CD4-positive, alpha-beta T cell (primary cell): ENCODE results near the gene TREH. TPM values are rescaled to one million over a fixed set of nuclear protein-coding genes. Genes with fewer than 3 reads are reported as not detected.

ENCODE experiments used
- ATAC-seq: fragments of 200-7000 bp; cut with Tn5 transposase; one replicate; pipeline ENCODE4 v1.10.0; 2022; ENCODE audit warnings: mild to moderate bottlenecking; ENCODE audit not compliant: poor library complexity
- CTCF ChIA-PET: fragments of 350-600 bp; sonication (Branson Sonifier 250); formaldehyde crosslinking; loops from one replicate; lab custom pipeline; 2021; ENCODE audit warnings: antibody characterized with exemption, inconsistent platforms; lab: Charles Lee
- POLR2A ChIA-PET: fragments of 350-600 bp; sonication (Branson Sonifier 250); formaldehyde crosslinking; loops from one replicate; lab custom pipeline; 2021; ENCODE audit warnings: antibody characterized with exemption, inconsistent platforms; lab: Charles Lee
- DNase-seq, 14 experiments: peaks; one replicate each; pipeline ENCODE4 v3.0.0-alpha.2; 2013 to 2020; ENCODE audit warnings: mixed read lengths in 2 of 14
- H3K27ac ChIP-seq, 2 donors: one replicate each; pipeline versions ENCODE4 v1.5.1 to v1.7.0; 2013; ENCODE audit warnings: low read length in 2 of 2, low read depth in 1 of 2, mild to moderate bottlenecking in 1 of 2
- H3K27me3 ChIP-seq, 2 experiments: 1 replicate in 1 of 2; 2 replicates in 1 of 2; pipeline versions ENCODE4 v1.6.1 to v1.7.0; 2013; ENCODE audit warnings: low read length in 2 of 2, control low read depth in 1 of 2, mild to moderate bottlenecking in 1 of 2, moderate library complexity in 1 of 2; ENCODE audit not compliant: insufficient read depth in 2 of 2, control insufficient read depth in 1 of 2
- H3K36me3 ChIP-seq: one replicate; pipeline ENCODE4 v1.6.1; 2013; ENCODE audit warnings: low read length, control low read depth; ENCODE audit not compliant: insufficient read depth
- H3K4me1 ChIP-seq: one replicate; pipeline ENCODE4 v1.6.1; 2013; ENCODE audit warnings: low read length, control low read depth; ENCODE audit not compliant: insufficient read depth
- H3K4me3 ChIP-seq: one replicate; pipeline ENCODE4 v1.5.1; 2013; ENCODE audit warnings: mild to moderate bottlenecking, low read length, moderate library complexity
- H3K9me3 ChIP-seq, 2 experiments: 1 replicate in 1 of 2; 2 replicates in 1 of 2; pipeline versions ENCODE4 v1.6.1 to v1.7.0; 2013; ENCODE audit warnings: low read length in 2 of 2, mild to moderate bottlenecking in 2 of 2, control low read depth in 1 of 2, moderate library complexity in 1 of 2; ENCODE audit not compliant: control insufficient read depth in 1 of 2, insufficient read depth in 1 of 2
- H3K27ac Mint-ChIP-seq: one replicate; pipeline ENCODE4 v1.8.0; 2020; ENCODE audit warnings: mixed read lengths
- H3K27me3 Mint-ChIP-seq: one replicate; pipeline ENCODE4 v1.8.0; 2021; ENCODE audit warnings: mixed read lengths
- H3K36me3 Mint-ChIP-seq: one replicate; pipeline ENCODE4 v1.8.0; 2021; ENCODE audit warnings: low read depth, mixed read lengths
- H3K4me1 Mint-ChIP-seq: one replicate; pipeline ENCODE4 v1.8.0; 2021; ENCODE audit warnings: low read depth, mixed read lengths
- H3K4me3 Mint-ChIP-seq: one replicate; pipeline ENCODE4 v1.8.0; 2020; ENCODE audit warnings: mild to moderate bottlenecking, mixed read lengths
- H3K9me3 Mint-ChIP-seq: one replicate; pipeline ENCODE4 v1.8.0; 2020; ENCODE audit warnings: mixed read lengths
- intact Hi-C, 2 experiments: fragments of 100-400 bp; cut with DNase I in 1 of 2; cut with micrococcal nuclease in 1 of 2; formaldehyde crosslinking; loops; one replicate each; pipeline versions ENCODE4 v1.15.1 to v1.9.0; 2023 to 2025; cut with DNase I, micrococcal nuclease
- total RNA-seq, 174 experiments: library from RNA in 2 of 174; stranded (reverse) in 2 of 174; gene quantifications; one replicate each; pipeline ENCODE4 v1.2.3 and lab custom pipeline; 2021 to 2026
- TF ChIP-seq, protein P1 (sequence below): fragments of 200-600 bp; IDR thresholded peaks from one replicate; pipeline ENCODE4 v1.8.0; 2022; ENCODE audit warnings: antibody characterized with exemption, mild to moderate bottlenecking

The TREH gene
- total RNA-seq, 2 experiments from 2014 or later = not detected

DNA sequence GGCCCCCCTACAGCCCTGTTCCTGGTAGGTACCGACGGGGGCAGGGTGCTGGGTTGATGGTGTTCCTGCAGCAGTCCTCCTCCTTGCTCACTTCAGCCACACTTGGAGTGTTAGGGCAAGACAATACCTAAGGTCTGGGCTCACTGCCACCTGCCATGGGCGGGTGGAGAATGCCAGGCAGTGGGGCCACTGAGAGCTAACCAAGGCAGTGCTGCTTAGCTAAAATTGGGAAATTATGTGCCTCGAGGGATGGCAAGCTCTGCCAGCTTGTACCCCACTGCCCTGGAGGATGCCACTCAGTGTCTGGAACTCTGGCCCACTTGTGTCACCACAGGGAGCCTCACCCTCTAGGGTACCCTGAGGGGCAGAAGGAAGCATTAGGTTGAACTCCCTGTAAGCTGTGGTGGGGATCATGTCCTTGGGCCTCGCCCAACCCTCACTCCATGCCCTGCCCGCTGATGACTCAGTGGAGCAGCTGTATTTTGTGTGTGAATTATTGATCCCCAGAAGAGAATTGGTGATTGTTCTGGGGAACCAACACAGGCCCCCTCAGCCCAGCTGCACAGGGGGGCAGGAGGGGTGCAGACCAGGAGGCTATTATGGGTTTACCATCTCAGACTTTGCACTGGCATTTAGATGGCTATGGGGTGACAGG lies 54.3 kb downstream of the TREH start:
- H3K27ac Mint-ChIP-seq = no peak overlapping the region
- no peak for DNase-seq
- CTCF ChIA-PET = no interaction called here
- Histone ChIP-seq H3K27ac (no peak overlapping the region), H3K27me3 (peaks cover 9 to 10% of the 10 kb centered on the region in 2 experiments), H3K9me3 (no peaks in the 10 kb centered on the region), H3K36me3 (no peaks in the 10 kb centered on the region), H3K4me3 (no peak overlapping the region), H3K4me1 (peaks cover 13% of the 10 kb centered on the region)
- peaks cover 5% of the 10 kb centered on the region for H3K4me1 Mint-ChIP-seq
- POLR2A ChIA-PET = no interaction called here
- TF ChIP-seq, protein P1, sequence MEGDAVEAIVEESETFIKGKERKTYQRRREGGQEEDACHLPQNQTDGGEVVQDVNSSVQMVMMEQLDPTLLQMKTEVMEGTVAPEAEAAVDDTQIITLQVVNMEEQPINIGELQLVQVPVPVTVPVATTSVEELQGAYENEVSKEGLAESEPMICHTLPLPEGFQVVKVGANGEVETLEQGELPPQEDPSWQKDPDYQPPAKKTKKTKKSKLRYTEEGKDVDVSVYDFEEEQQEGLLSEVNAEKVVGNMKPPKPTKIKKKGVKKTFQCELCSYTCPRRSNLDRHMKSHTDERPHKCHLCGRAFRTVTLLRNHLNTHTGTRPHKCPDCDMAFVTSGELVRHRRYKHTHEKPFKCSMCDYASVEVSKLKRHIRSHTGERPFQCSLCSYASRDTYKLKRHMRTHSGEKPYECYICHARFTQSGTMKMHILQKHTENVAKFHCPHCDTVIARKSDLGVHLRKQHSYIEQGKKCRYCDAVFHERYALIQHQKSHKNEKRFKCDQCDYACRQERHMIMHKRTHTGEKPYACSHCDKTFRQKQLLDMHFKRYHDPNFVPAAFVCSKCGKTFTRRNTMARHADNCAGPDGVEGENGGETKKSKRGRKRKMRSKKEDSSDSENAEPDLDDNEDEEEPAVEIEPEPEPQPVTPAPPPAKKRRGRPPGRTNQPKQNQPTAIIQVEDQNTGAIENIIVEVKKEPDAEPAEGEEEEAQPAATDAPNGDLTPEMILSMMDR = no peak
- no peak overlapping the region for H3K4me3 Mint-ChIP-seq
- no peaks in the 10 kb centered on the region for H3K9me3 Mint-ChIP-seq
- no peak for ATAC-seq
- no peaks in the 10 kb centered on the region for H3K36me3 Mint-ChIP-seq
- peaks cover 13% of the 10 kb centered on the region for H3K27me3 Mint-ChIP-seq
- intact Hi-C loops = no loop called here

DNA sequence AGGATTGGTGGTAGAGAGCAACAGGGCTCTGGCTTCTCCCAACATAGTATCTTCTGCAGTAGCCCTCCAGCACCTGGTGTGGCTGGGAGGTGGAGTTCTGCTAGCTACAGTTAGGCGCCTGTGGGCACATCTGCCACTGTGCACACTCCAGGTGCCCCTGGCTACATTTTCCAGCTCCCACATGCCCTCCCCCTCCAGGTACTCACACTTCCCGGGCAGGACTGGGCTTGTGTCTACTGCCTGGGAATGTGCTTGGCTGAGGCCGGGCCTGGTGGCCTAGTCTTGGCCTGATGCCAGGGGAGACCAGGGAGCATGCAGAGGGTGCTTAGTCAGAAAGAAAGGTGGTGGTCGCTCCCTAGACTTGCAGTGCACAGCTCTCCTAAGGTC lies 56.2 kb downstream of the TREH start:
- Mint-ChIP-seq H3K27ac (no peak overlapping the region), H3K36me3 (no peaks in the 10 kb centered on the region), H3K9me3 (no peaks in the 10 kb centered on the region), H3K27me3 (peaks cover 20% of the 10 kb centered on the region), H3K4me3 (no peak overlapping the region), H3K4me1 (peaks cover 5% of the 10 kb centered on the region)
- DNase-seq (no peak), ATAC-seq (no peak)
- H3K27ac ChIP-seq = no peak overlapping the region
- intact Hi-C loops = no loop called here
- H3K36me3 ChIP-seq = no peaks in the 10 kb centered on the region
- peaks cover 13% of the 10 kb centered on the region for H3K4me1 ChIP-seq
- H3K27me3 ChIP-seq = peaks cover 9 to 10% of the 10 kb centered on the region in 2 experiments
- TF ChIP-seq, protein P1 = no peak
- CTCF ChIA-PET = no interaction called here
- no peak overlapping the region for H3K4me3 ChIP-seq
- no peaks in the 10 kb centered on the region for H3K9me3 ChIP-seq
- POLR2A ChIA-PET = interaction anchor here (0.5 kb wide), 1 partner anchor 25 kb away, joined by 4 read pairs; no protein-coding TSS in a partner anchor

DNA sequence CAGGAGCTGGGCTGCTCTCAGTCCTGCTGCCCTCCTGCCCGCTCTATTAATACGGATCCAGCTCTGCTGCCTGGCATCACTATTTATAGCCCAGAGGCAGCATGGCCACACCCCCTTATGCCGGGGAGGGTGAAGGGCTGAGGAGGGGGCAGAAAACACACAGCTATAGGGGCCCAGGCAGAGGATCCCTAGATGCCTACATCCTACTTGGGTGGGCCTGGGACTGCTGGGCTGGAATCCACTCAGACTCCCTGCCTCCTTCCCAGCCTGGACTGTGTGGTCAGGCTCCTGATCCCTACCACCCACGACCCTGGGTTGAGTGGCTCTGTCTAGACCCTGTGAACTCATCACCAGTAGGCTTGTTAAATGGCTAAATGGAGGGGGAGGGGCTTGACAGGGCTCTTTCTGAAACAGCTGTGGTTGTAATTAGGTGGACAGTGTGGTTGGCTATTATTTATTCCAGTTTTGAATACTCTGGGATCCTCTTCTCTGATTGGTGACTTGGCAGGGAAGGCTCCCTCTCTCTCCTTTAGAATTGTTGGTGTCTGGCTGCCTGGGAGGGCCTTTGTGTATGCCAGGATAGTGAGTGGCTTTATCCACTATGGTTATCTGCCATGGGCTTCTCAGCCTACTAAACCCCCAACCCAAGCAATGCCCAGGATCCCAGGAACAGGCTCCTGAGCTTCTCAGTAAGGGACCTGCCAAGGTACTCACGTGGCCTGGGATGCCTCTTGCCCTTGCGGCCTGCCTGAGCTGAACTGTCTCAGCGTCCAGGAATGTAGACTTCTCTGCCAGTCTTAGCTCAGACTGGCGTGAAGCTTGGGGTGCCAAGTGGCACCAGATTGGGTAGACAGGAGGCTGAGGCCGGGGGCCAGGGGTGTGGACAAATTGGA lies 56.8 kb downstream of the TREH start:
- TF ChIP-seq, protein P1 = no peak
- ChIA-PET CTCF (no interaction called here), POLR2A (interaction anchor here (0.5 to 0.6 kb wide), 2 partner anchors 25 to 39 kb away, joined by 3 to 4 read pairs; no protein-coding TSS in a partner anchor)
- Mint-ChIP-seq H3K4me1 (peaks cover 5% of the 10 kb centered on the region), H3K27me3 (peaks cover 20% of the 10 kb centered on the region), H3K36me3 (no peaks in the 10 kb centered on the region), H3K4me3 (no peak overlapping the region), H3K27ac (no peak overlapping the region), H3K9me3 (no peaks in the 10 kb centered on the region)
- Histone ChIP-seq H3K27ac (no peak overlapping the region), H3K4me1 (peaks cover 13% of the 10 kb centered on the region), H3K36me3 (no peaks in the 10 kb centered on the region), H3K4me3 (no peak overlapping the region), H3K27me3 (peaks cover 9 to 10% of the 10 kb centered on the region in 2 experiments), H3K9me3 (no peaks in the 10 kb centered on the region)
- no peak for DNase-seq
- intact Hi-C loops = no loop called here
- no peak for ATAC-seq
